Chondrocyte (in vitro differentiated cells): Measurements from ENCODE around the gene OR10H3. TPM values are rescaled to one million over a fixed set of nuclear protein-coding genes. Genes with fewer than 3 reads are reported as not detected.

Experiments used
- DNase-seq: peaks from one replicate; pipeline ENCODE4 v3.0.0; 2021; ENCODE audit warnings: mixed read lengths, low spot score
- H3K27ac Mint-ChIP-seq: one replicate; pipeline ENCODE4 v1.8.0; 2021; ENCODE audit warnings: mild to moderate bottlenecking, moderate library complexity, mixed read lengths; ENCODE audit not compliant: unreplicated experiment
- H3K27me3 Mint-ChIP-seq: 2 replicates; pipeline ENCODE4 v1.8.0; 2021; ENCODE audit warnings: low read depth, mixed read lengths
- H3K36me3 Mint-ChIP-seq: 2 replicates; pipeline ENCODE4 v1.8.0; 2021; ENCODE audit warnings: low read depth, mixed read lengths
- H3K4me1 Mint-ChIP-seq: 2 replicates; pipeline ENCODE4 v1.8.0; 2021; ENCODE audit warnings: low read depth, mild to moderate bottlenecking, mixed read lengths
- H3K4me3 Mint-ChIP-seq: one replicate; pipeline ENCODE4 v1.8.0; 2021; ENCODE audit warnings: mild to moderate bottlenecking, moderate library complexity, mixed read lengths; ENCODE audit not compliant: unreplicated experiment
- H3K9me3 Mint-ChIP-seq: 2 replicates; pipeline ENCODE4 v1.8.0; 2021; ENCODE audit warnings: low read depth, mixed read lengths
- CTCF ChIP-seq: fragments of 200-600 bp; sonication (generic); IDR thresholded peaks from 2 replicates; pipeline ENCODE4 v1.5.0; 2021; ENCODE audit warnings: antibody characterized with exemption, mild to moderate bottlenecking, moderate library complexity
- total RNA-seq: library from RNA; stranded (reverse); gene quantifications from 3 replicates; pipeline ENCODE4 v1.2.1, GENCODE V29; 2021

OR10H3 gene
- total RNA-seq, 1 donor from 2014 or later: not detected

GRCh38 chr19:15715642-15716041 lies 22.1 kb upstream of the OR10H3 start:
- Mint-ChIP-seq H3K9me3 (peaks cover 47% of the 10 kb centered on the region), H3K27ac (no peak overlapping the region), H3K4me3 (no peak overlapping the region), H3K27me3 (no peaks in the 10 kb centered on the region), H3K4me1 (no peaks in the 10 kb centered on the region), H3K36me3 (no peaks in the 10 kb centered on the region)
- no peak for TF ChIP-seq CTCF
- DNase-seq: no peak

- no peak for TF ChIP-seq CTCF
- Mint-ChIP-seq H3K36me3 (no peaks in the 10 kb centered on the region), H3K27ac (no peak overlapping the region), H3K27me3 (no peaks in the 10 kb centered on the region), H3K9me3 (peaks cover 50% of the 10 kb centered on the region), H3K4me3 (no peak overlapping the region), H3K4me1 (no peaks in the 10 kb centered on the region)
- DNase-seq: no peak
These were observed 20.0 kb upstream of the OR10H3 start for GRCh38 chr19:15717809-15718208.

- no peaks in the 10 kb centered on the region for H3K36me3 Mint-ChIP-seq
- H3K27ac Mint-ChIP-seq: no peak overlapping the region
- TF ChIP-seq CTCF: no peak
- no peaks in the 10 kb centered on the region for H3K27me3 Mint-ChIP-seq
- no peak overlapping the region for H3K4me3 Mint-ChIP-seq
- H3K4me1 Mint-ChIP-seq: no peaks in the 10 kb centered on the region
- H3K9me3 Mint-ChIP-seq: peaks cover 40% of the 10 kb centered on the region
- DNase-seq: no peak
These were observed 16.5 kb upstream of the OR10H3 start for GRCh38 chr19:15721268-15721667.

GRCh38 chr19:15722956-15723355 lies 14.8 kb upstream of the OR10H3 start:
- Mint-ChIP-seq H3K36me3 (no peaks in the 10 kb centered on the region), H3K9me3 (peaks cover 35% of the 10 kb centered on the region), H3K4me3 (no peak overlapping the region), H3K4me1 (no peaks in the 10 kb centered on the region), H3K27ac (no peak overlapping the region), H3K27me3 (no peaks in the 10 kb centered on the region)
- TF ChIP-seq CTCF: no peak
- DNase-seq: no peak

GRCh38 chr19:15727724-15728123 lies 10.1 kb upstream of the OR10H3 start, which contains the start of gene OR10H2:
Gene OR10H2, plus strand, starts transcription at chr19:15728024. Its CDS starts 20 bp downstream, at chr19:15728044.
- Mint-ChIP-seq H3K9me3 (peaks cover 17% of the 10 kb centered on the region), H3K4me3 (no peak within 1 kb of the TSS)

More at GRCh38 chr19:15727724-15728123, 10.1 kb upstream of the OR10H3 start, which contains the start of gene OR10H2:
- DNase-seq: no peak
- Mint-ChIP-seq H3K27me3 (no peaks in the 10 kb centered on the region), H3K27ac (no peak within 1 kb of the TSS), H3K36me3 (no peaks in the 10 kb centered on the region), H3K4me1 (no peaks in the 10 kb centered on the region)
- no peak for TF ChIP-seq CTCF
